A673 (cell line): ENCODE data around the gene C3orf18.

Experiments used
- CTCF ChIP-seq: fragments of 300-800, 200-600 bp; sonication (generic); conservative IDR thresholded peaks from 2 replicates; pipeline ENCODE4 v1.5.1; 2017; ENCODE audit warnings: low read depth, mild to moderate bottlenecking, antibody characterized with exemption, low read length, moderate library complexity, mixed read lengths
- EZH2 ChIP-seq: fragments of 200-600 bp; sonication (generic); IDR thresholded peaks from 2 replicates; pipeline ENCODE4 v1.6.1; 2017; ENCODE audit warnings: borderline replicate concordance, low read depth, mild to moderate bottlenecking, mixed read lengths, antibody characterized with exemption, low read length; ENCODE audit not compliant: poor library complexity, severe bottlenecking

- TF ChIP-seq CTCF, result no peak
- TF ChIP-seq EZH2, result no peak
Measured at GRCh38 chr3:50509715-50510114, 57.8 kb downstream of the C3orf18 start.
